ENCODE results near the gene RBP3.

- TF ChIP-seq, protein P1, sequence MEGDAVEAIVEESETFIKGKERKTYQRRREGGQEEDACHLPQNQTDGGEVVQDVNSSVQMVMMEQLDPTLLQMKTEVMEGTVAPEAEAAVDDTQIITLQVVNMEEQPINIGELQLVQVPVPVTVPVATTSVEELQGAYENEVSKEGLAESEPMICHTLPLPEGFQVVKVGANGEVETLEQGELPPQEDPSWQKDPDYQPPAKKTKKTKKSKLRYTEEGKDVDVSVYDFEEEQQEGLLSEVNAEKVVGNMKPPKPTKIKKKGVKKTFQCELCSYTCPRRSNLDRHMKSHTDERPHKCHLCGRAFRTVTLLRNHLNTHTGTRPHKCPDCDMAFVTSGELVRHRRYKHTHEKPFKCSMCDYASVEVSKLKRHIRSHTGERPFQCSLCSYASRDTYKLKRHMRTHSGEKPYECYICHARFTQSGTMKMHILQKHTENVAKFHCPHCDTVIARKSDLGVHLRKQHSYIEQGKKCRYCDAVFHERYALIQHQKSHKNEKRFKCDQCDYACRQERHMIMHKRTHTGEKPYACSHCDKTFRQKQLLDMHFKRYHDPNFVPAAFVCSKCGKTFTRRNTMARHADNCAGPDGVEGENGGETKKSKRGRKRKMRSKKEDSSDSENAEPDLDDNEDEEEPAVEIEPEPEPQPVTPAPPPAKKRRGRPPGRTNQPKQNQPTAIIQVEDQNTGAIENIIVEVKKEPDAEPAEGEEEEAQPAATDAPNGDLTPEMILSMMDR (IDR thresholded peaks at IDR 0.05), result no peak
- no peak for TF ChIP-seq POLR2A (IDR thresholded peaks at IDR 0.05)
Observed at GRCh38 chr10:47312663-47312995, 35.5 kb upstream of the RBP3 start.

Data from ovary (tissue), 3 donors.